ENCODE results near the gene SOD1.

DNA sequence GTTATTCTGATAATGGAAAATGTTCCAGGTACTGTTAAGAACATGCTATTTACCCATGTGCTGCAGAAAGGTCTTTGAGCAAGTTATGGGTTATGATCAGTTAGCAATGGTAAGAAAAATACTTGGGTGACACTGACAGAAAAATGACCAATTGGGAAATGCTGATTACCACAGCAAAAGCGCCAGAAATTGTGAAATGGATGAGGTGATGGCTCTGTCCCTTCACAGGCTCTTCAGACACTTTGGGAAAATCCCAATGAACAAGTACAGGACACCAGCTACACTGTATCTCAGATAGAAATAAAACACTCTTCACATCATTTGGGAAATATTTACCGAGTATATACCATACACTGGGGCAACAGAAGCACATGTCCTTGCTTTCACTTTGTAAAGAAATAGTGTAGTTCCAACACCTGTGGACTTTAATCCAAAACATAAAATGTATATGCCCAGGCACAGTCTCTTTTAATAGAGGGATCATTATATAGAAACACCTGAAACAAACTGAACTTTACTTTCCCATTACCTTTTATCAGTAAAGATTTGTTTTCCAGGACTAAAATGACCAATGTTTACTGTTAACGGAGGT, 13.9 kb downstream of the SOD1 start:
- TF ChIP-seq POLR2A (IDR thresholded peaks at IDR 0.05; ENCODE audit: low read length) (no peak), GATA1 (IDR thresholded peaks at IDR 0.05; ENCODE audit: low read depth, low read length) (no peak)

All from erythroblast (primary cell).